A549 treated with AZD2906 at 1 μM for 4 hours (cell line): ENCODE results near the gene ENPP3. TPM values are rescaled to one million over a fixed set of nuclear protein-coding genes. Genes with fewer than 3 reads are reported as not detected.

Source experiments
- total RNA-seq: library from RNA; stranded (reverse); fragments of 200-300 nt; extraction: Qiagen RNA extraction; gene quantifications from 5 replicates; pipeline ENCODE4 v1.2.3, GENCODE V29; 2022

Gene ENPP3
- total RNA-seq = not detected in 5 replicates

GRCh38 chr6:131636880-131637792, at the start of gene ENPP3:
TSS of gene ENPP3 (plus strand) at chr6:131637302. CDS start at chr6:131637385, 83 bp downstream.

GRCh38 chr6:131627724-131628682, 9.1 kb upstream of the ENPP3 start, which contains the start of gene MED23:
TSS of gene MED23 (minus strand) at chr6:131628242. CDS start at chr6:131628049, 193 bp downstream.

GRCh38 chr6:131710917-131711316, 73.8 kb downstream of the ENPP3 start, which contains the start of gene CTAGE9:
TSS of gene CTAGE9 (minus strand) at chr6:131711017. CDS start at chr6:131711017, 0 bp downstream.

Other genes starting within 250 kb of the ENPP3 start
- not detected in 5 replicates for gene ARG1, start 64.1 kb upstream of the ENPP3 start, total RNA-seq
- 5.9 to 7.1 TPM (median 6.3 TPM) in 5 replicates for gene MED23, start 9.1 kb upstream of the ENPP3 start, total RNA-seq
- gene OR2A4, start 64.1 kb downstream of the ENPP3 start, total RNA-seq = not detected in 5 replicates
- not detected in 5 replicates for gene CTAGE9, start 73.7 kb downstream of the ENPP3 start, total RNA-seq
- 1.0 to 1.4 TPM (median 1.4 TPM) in 5 replicates for gene ENPP1, start 170.7 kb downstream of the ENPP3 start, total RNA-seq